A549 (cell line): Measurements from ENCODE around the gene GGNBP2.

ENCODE experiments used
- EP300 ChIP-seq, 2 experiments: fragments of >200 bp; sonication (Bioruptor Twin); formaldehyde crosslinking; IDR thresholded peaks; 2 replicates in 1 of 2; 3 replicates in 1 of 2; pipeline ENCODE4 v1.6.1; 2016 to 2017
- MYC ChIP-seq: IDR thresholded peaks from 2 replicates; pipeline ENCODE4 v1.6.1; 2012; ENCODE audit warnings: mild to moderate bottlenecking, inconsistent platforms, low read length, improper control_type of control experiment, borderline replicate concordance
- NFE2L2 ChIP-seq: fragments of 150-350 bp; conservative IDR thresholded peaks from 2 replicates; pipeline ENCODE4 v1.6.1; 2014; ENCODE audit warnings: low read length
- POLR2A ChIP-seq: IDR thresholded peaks from 2 replicates; pipeline ENCODE4 v1.6.1; 2012; ENCODE audit warnings: mild to moderate bottlenecking, low read length
- TF ChIP-seq, protein P1 (sequence below): fragments of >200 bp; sonication (Bioruptor Twin); formaldehyde crosslinking; IDR thresholded peaks from 3 replicates; pipeline ENCODE4 v1.5.1; 2016
- TF ChIP-seq, protein P2 (sequence below): fragments of 450-650 bp; IDR thresholded peaks from 2 replicates; pipeline ENCODE4 v1.6.1; 2014; ENCODE audit warnings: antibody characterized with exemption
- TF ChIP-seq, protein P3 (sequence below): fragments of 250-450 bp; sonication (Bioruptor Pico); IDR thresholded peaks from 2 replicates; pipeline ENCODE4 v1.5.0; 2021; ENCODE audit warnings: mild to moderate bottlenecking, moderate library complexity, borderline replicate concordance

DNA sequence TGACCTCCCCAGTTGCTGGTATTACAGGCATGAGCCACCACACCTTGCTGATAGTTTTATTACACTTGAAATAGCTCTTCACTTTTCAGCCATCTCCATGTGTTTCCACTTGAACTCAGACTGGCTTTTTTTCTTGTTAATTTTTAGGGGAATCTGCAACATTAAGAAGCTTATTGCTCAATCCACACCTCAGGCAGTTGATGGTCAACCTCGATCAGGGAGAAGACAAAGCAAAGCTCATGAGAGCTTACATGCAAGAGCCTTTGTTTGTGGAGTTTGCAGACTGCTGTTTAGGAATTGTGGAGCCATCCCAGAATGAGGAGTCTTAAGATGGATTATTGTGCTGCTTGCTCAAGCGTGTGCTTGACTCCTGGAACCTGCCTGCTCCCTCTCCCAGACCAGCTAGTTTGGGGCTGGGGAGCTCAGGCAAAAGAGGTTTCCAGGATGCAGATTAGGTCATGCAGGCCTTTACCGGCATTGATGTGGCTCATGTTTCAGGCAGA is 49.6 kb upstream of the GGNBP2 start:
- TF ChIP-seq NFE2L2, result no peak
- TF ChIP-seq, protein P1, sequence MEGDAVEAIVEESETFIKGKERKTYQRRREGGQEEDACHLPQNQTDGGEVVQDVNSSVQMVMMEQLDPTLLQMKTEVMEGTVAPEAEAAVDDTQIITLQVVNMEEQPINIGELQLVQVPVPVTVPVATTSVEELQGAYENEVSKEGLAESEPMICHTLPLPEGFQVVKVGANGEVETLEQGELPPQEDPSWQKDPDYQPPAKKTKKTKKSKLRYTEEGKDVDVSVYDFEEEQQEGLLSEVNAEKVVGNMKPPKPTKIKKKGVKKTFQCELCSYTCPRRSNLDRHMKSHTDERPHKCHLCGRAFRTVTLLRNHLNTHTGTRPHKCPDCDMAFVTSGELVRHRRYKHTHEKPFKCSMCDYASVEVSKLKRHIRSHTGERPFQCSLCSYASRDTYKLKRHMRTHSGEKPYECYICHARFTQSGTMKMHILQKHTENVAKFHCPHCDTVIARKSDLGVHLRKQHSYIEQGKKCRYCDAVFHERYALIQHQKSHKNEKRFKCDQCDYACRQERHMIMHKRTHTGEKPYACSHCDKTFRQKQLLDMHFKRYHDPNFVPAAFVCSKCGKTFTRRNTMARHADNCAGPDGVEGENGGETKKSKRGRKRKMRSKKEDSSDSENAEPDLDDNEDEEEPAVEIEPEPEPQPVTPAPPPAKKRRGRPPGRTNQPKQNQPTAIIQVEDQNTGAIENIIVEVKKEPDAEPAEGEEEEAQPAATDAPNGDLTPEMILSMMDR, result no peak
- TF ChIP-seq POLR2A, result no peak
- no peak for TF ChIP-seq EP300 (IDR thresholded peaks at IDR 0.05)
- TF ChIP-seq, protein P2, sequence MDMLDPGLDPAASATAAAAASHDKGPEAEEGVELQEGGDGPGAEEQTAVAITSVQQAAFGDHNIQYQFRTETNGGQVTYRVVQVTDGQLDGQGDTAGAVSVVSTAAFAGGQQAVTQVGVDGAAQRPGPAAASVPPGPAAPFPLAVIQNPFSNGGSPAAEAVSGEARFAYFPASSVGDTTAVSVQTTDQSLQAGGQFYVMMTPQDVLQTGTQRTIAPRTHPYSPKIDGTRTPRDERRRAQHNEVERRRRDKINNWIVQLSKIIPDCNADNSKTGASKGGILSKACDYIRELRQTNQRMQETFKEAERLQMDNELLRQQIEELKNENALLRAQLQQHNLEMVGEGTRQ, result no peak
- TF ChIP-seq MYC, result no peak
- TF ChIP-seq, protein P3, sequence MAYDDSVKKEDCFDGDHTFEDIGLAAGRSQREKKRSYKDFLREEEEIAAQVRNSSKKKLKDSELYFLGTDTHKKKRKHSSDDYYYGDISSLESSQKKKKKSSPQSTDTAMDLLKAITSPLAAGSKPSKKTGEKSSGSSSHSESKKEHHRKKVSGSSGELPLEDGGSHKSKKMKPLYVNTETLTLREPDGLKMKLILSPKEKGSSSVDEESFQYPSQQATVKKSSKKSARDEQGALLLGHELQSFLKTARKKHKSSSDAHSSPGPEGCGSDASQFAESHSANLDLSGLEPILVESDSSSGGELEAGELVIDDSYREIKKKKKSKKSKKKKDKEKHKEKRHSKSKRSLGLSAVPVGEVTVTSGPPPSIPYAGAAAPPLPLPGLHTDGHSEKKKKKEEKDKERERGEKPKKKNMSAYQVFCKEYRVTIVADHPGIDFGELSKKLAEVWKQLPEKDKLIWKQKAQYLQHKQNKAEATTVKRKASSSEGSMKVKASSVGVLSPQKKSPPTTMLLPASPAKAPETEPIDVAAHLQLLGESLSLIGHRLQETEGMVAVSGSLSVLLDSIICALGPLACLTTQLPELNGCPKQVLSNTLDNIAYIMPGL (CRISPR knock-in tag), result no peak
